Tibial artery (tissue), 4 donors: Measurements from ENCODE around the gene CSPG5.

ENCODE experiments used
- DNase-seq, 2 donors: peaks; one replicate each; pipeline ENCODE4 v3.0.0-alpha.2; 2019
- H3K27ac ChIP-seq, 2 donors: fragments of 200-600 bp; sonication (generic) in 1 of 2; 1 replicate in 1 of 2; 2 replicates in 1 of 2; pipeline ENCODE4 v1.5.1; 2018 to 2019; ENCODE audit warnings: mild to moderate bottlenecking in 1 of 2
- H3K27me3 ChIP-seq, 2 donors: fragments of 200-600 bp; sonication (generic) in 1 of 2; one replicate each; pipeline versions ENCODE4 v1.5.1 to v1.6.0; 2016 to 2019
- H3K36me3 ChIP-seq, 3 donors: fragments of 200-600 bp; sonication (generic) in 2 of 3; one replicate each; pipeline ENCODE4 v1.5.1; 2016 to 2019; ENCODE audit warnings: mild to moderate bottlenecking in 2 of 3
- H3K4me1 ChIP-seq, 4 donors: fragments of 200-600 bp; sonication (generic) in 2 of 4; 1 replicate in 3 of 4; 2 replicates in 1 of 4; pipeline ENCODE4 v1.5.1; 2016 to 2019
- H3K4me3 ChIP-seq, 2 donors: fragments of 200-600 bp; sonication (generic) in 1 of 2; 1 replicate in 1 of 2; 2 replicates in 1 of 2; pipeline ENCODE4 v1.5.1; 2018 to 2019; ENCODE audit warnings: mild to moderate bottlenecking in 2 of 2
- H3K9me3 ChIP-seq, 3 donors: fragments of 200-600 bp; sonication (generic) in 1 of 3; one replicate each; pipeline ENCODE4 v1.5.1; 2016 to 2019
- CTCF ChIP-seq, 2 experiments: fragments of 200-600 bp in 1 of 2; fragments of 450-650 bp in 1 of 2; IDR thresholded peaks; one replicate each; pipeline ENCODE4 v1.5.1; 2017 to 2019; ENCODE audit warnings: antibody characterized with exemption in 2 of 2, mild to moderate bottlenecking in 1 of 2, moderate library complexity in 1 of 2
- intact Hi-C: fragments of 100-400 bp; cut with DNase I; formaldehyde crosslinking; loops from one replicate; pipeline ENCODE4 v1.15.0; 2023; ENCODE audit warnings: low total_unique reads

CSPG5 gene

GRCh38 chr3:47578691-47579632 is at the start of gene CSPG5:
Gene CSPG5, minus strand, starts transcription at chr3:47578865. Its CDS starts 172 bp downstream, at chr3:47578693.
- peaks cover 0 to 19% (median 16%) of the 10 kb centered on the region in 4 donors for H3K4me1 ChIP-seq
- DNase-seq = no peak
- peak within 1 kb of the TSS in 1 of 2 donors; percentile 22 for H3K27ac ChIP-seq
- H3K27me3 ChIP-seq = no peaks in the 10 kb centered on the region
- peak within 1 kb of the TSS; percentile 59 to 66 for H3K4me3 ChIP-seq
- no peak for TF ChIP-seq CTCF (IDR thresholded peaks at IDR 0.05)
- H3K36me3 ChIP-seq = no peaks in the 10 kb centered on the region
- no peaks in the 10 kb centered on the region for H3K9me3 ChIP-seq
- intact Hi-C loops = no loop called here

- DNase-seq = no peak
- intact Hi-C loops = no loop called here
- peaks cover 22 to 72% (median 51%) of the 10 kb centered on the region in 3 donors for H3K36me3 ChIP-seq
- no peaks in the 10 kb centered on the region for H3K27me3 ChIP-seq
- no peaks in the 10 kb centered on the region for H3K9me3 ChIP-seq
- no peak overlapping the region for H3K27ac ChIP-seq
- TF ChIP-seq CTCF (IDR thresholded peaks at IDR 0.05) = no peak
- H3K4me1 ChIP-seq = no peaks in the 10 kb centered on the region
- H3K4me3 ChIP-seq = no peak overlapping the region
Observed at GRCh38 chr3:47628426-47628825, 49.8 kb upstream of the CSPG5 start.

GRCh38 chr3:47622671-47623461 is 44.2 kb upstream of the CSPG5 start:
- DNase-seq = no peak
- intact Hi-C loops = no loop called here
- Histone ChIP-seq H3K27ac (no peak overlapping the region), H3K27me3 (no peaks in the 10 kb centered on the region), H3K9me3 (no peaks in the 10 kb centered on the region), H3K36me3 (peaks cover 32 to 74% (median 35%) of the 10 kb centered on the region in 3 donors), H3K4me3 (no peak overlapping the region), H3K4me1 (no peaks in the 10 kb centered on the region)
- no peak for TF ChIP-seq CTCF (IDR thresholded peaks at IDR 0.05)

GRCh38 chr3:47617086-47618010 is 38.7 kb upstream of the CSPG5 start:
- no peak for TF ChIP-seq CTCF (IDR thresholded peaks at IDR 0.05)
- H3K4me1 ChIP-seq = peaks cover 0 to 20% (median 5%) of the 10 kb centered on the region in 4 donors
- no peak overlapping the region for H3K4me3 ChIP-seq
- no peaks in the 10 kb centered on the region for H3K9me3 ChIP-seq
- no peaks in the 10 kb centered on the region for H3K27me3 ChIP-seq
- H3K36me3 ChIP-seq = peaks cover 31 to 66% (median 50%) of the 10 kb centered on the region in 3 donors
- no peak for DNase-seq
- no peak overlapping the region for H3K27ac ChIP-seq
- intact Hi-C loops = no loop called here

GRCh38 chr3:47614788-47615187 is 36.1 kb upstream of the CSPG5 start:
- intact Hi-C loops = no loop called here
- H3K4me3 ChIP-seq = no peak overlapping the region
- H3K36me3 ChIP-seq = peaks cover 35 to 47% (median 41%) of the 10 kb centered on the region in 3 donors
- DNase-seq = no peak
- H3K27me3 ChIP-seq = no peaks in the 10 kb centered on the region
- H3K4me1 ChIP-seq = peaks cover 0 to 44% (median 12%) of the 10 kb centered on the region in 4 donors
- TF ChIP-seq CTCF (IDR thresholded peaks at IDR 0.05) = no peak
- H3K9me3 ChIP-seq = no peaks in the 10 kb centered on the region
- peak overlapping the region in 1 of 2 donors; percentile 23 for H3K27ac ChIP-seq
